Tibial nerve (tissue), 4 donors: ENCODE data around the gene NELFB. TPM values are rescaled to one million over a fixed set of nuclear protein-coding genes. Genes with fewer than 3 reads are reported as not detected.

Source experiments
- DNase-seq, 2 donors: peaks; one replicate each; pipeline ENCODE4 v3.0.0-alpha.2; 2019; ENCODE audit warnings: low spot score in 2 of 2
- H3K27ac ChIP-seq, 4 donors: fragments of 200-600 bp; sonication (generic) in 3 of 4; one replicate each; pipeline ENCODE4 v1.5.1; 2017 to 2019; ENCODE audit warnings: mild to moderate bottlenecking in 1 of 4
- H3K27me3 ChIP-seq, 2 donors: fragments of 200-600 bp; sonication (generic) in 1 of 2; one replicate each; pipeline versions ENCODE4 v1.5.1 to v1.6.0; 2017 to 2019
- H3K36me3 ChIP-seq, 3 donors: fragments of 200-600 bp; sonication (generic); one replicate each; pipeline ENCODE4 v1.5.1; 2018 to 2019
- H3K4me1 ChIP-seq, 4 donors: fragments of 200-600 bp; sonication (generic) in 3 of 4; one replicate each; pipeline ENCODE4 v1.5.1; 2017 to 2019
- H3K4me3 ChIP-seq, 4 donors: fragments of 200-600 bp; sonication (generic) in 3 of 4; one replicate each; pipeline ENCODE4 v1.5.1; 2017 to 2019; ENCODE audit warnings: mild to moderate bottlenecking in 1 of 4, moderate library complexity in 1 of 4
- H3K9me3 ChIP-seq, 4 donors: fragments of 200-600 bp; sonication (generic) in 3 of 4; one replicate each; pipeline ENCODE4 v1.5.1; 2017 to 2019
- CTCF ChIP-seq, 5 experiments: fragments of 200-600 bp in 3 of 5; fragments of 450-650 bp in 2 of 5; sonication (generic) in 3 of 5; IDR thresholded peaks; one replicate each; pipeline ENCODE4 v1.5.1; 2016 to 2019; ENCODE audit warnings: antibody characterized with exemption in 5 of 5, mild to moderate bottlenecking in 3 of 5, moderate library complexity in 2 of 5
- EP300 ChIP-seq, 2 donors: sonication (generic); formaldehyde crosslinking; IDR thresholded peaks; one replicate each; pipeline ENCODE4 v1.6.1; 2017; ENCODE audit warnings: antibody characterized with exemption in 2 of 2, mild to moderate bottlenecking in 1 of 2
- POLR2A ChIP-seq, 2 donors: fragments of 450-650 bp; IDR thresholded peaks; one replicate each; pipeline ENCODE4 v1.6.1; 2017; ENCODE audit warnings: antibody characterized with exemption in 2 of 2, mild to moderate bottlenecking in 2 of 2, moderate library complexity in 2 of 2
- WGBS, 2 donors: methylation state at CpG; one replicate each; pipeline ENCODE4 v1.1.5; 2018; 5-methylcytosine and 5-hydroxymethylcytosine counted together
- total RNA-seq, 4 donors: library from RNA; depleted of rRNA; stranded (reverse); fragments of >200 nt; gene quantifications; one replicate each; pipeline ENCODE4 v1.1.0, GENCODE V29; 2016

Gene NELFB
- total RNA-seq, 4 donors from 2014 or later = 29.7 to 52.0 (median 38.7) TPM

- peak overlapping the region in 1 of 4 donors; percentile 88 for H3K4me3 ChIP-seq
- TF ChIP-seq POLR2A (IDR thresholded peaks at IDR 0.05) (no peak), CTCF (IDR thresholded peaks at IDR 0.05) (no peak), EP300 (IDR thresholded peaks at IDR 0.05) (no peak)
- peaks cover 0 to 73% (median 35%) of the 10 kb centered on the region in 4 donors for H3K4me1 ChIP-seq
- H3K27me3 ChIP-seq = no peaks in the 10 kb centered on the region
- DNase-seq = no peak
- H3K9me3 ChIP-seq = no peaks in the 10 kb centered on the region
- 85% methylated on average over 46 to 47 of the region's 52 CpGs for WGBS, 2 donors
- peaks cover 0 to 15% (median 0%) of the 10 kb centered on the region in 3 donors for H3K36me3 ChIP-seq
- H3K27ac ChIP-seq = peak overlapping the region in 2 of 4 donors; percentile 77 to 78
Measured at GRCh38 chr9:137220317-137221094, 34.6 kb upstream of the NELFB start.

GRCh38 chr9:137221095-137221505 lies 34.0 kb upstream of the NELFB start:
- WGBS, 2 donors = 74% methylated on average over 13 of the region's 14 CpGs; no CpG with 5 or more reads in 1 of the 2 donors
- H3K4me1 ChIP-seq = peaks cover 0 to 73% (median 35%) of the 10 kb centered on the region in 4 donors
- no peaks in the 10 kb centered on the region for H3K9me3 ChIP-seq
- peak overlapping the region in 3 of 4 donors; percentile 31 to 78 (median 77) for H3K27ac ChIP-seq
- peaks cover 0 to 4% of the 10 kb centered on the region in 2 donors for H3K27me3 ChIP-seq
- TF ChIP-seq EP300 (IDR thresholded peaks at IDR 0.05) = no peak
- no peak for TF ChIP-seq CTCF (IDR thresholded peaks at IDR 0.05)
- TF ChIP-seq POLR2A (IDR thresholded peaks at IDR 0.05) = no peak
- H3K36me3 ChIP-seq = peaks cover 0 to 9% (median 0%) of the 10 kb centered on the region in 3 donors
- DNase-seq = no peak
- peak overlapping the region in 2 of 4 donors; percentile 37 to 88 for H3K4me3 ChIP-seq

GRCh38 chr9:137221506-137222111 lies 33.5 kb upstream of the NELFB start:
- WGBS, 2 donors = 2% methylated on average over 10 of the region's 61 CpGs; no CpG with 5 or more reads in 1 of the 2 donors
- Histone ChIP-seq H3K27me3 (peaks cover 0 to 4% of the 10 kb centered on the region in 2 donors), H3K4me3 (peak overlapping the region; percentile 23 to 88 (median 30)), H3K4me1 (peaks cover 0 to 72% (median 35%) of the 10 kb centered on the region in 4 donors), H3K36me3 (peaks cover 0 to 4% (median 0%) of the 10 kb centered on the region in 3 donors), H3K9me3 (no peaks in the 10 kb centered on the region), H3K27ac (peak overlapping the region; percentile 27 to 78 (median 54))
- DNase-seq = no peak
- TF ChIP-seq POLR2A (IDR thresholded peaks at IDR 0.05) = no peak
- TF ChIP-seq EP300 (IDR thresholded peaks at IDR 0.05) = no peak
- no peak for TF ChIP-seq CTCF (IDR thresholded peaks at IDR 0.05)

GRCh38 chr9:137222190-137223077 lies 32.7 kb upstream of the NELFB start, which contains the start of gene RNF208:
Gene RNF208 (minus strand): TSS chr9:137222240. CDS start chr9:137221212, 1,028 bp downstream.
- H3K27me3 ChIP-seq = peaks cover 0 to 12% of the 10 kb centered on the region in 2 donors
- peaks cover 0 to 72% (median 36%) of the 10 kb centered on the region in 4 donors for H3K4me1 ChIP-seq
- WGBS, 2 donors = 6 to 7% methylated on average over 17 to 30 of the region's 88 CpGs
- H3K36me3 ChIP-seq = no peaks in the 10 kb centered on the region
- TF ChIP-seq EP300 (IDR thresholded peaks at IDR 0.05) (no peak), POLR2A (IDR thresholded peaks at IDR 0.05) (no peak)
- H3K4me3 ChIP-seq = peak within 1 kb of the TSS; percentile 66 to 88 (median 73)
- DNase-seq = no peak
- peak within 1 kb of the TSS; percentile 77 to 97 (median 90) for H3K27ac ChIP-seq
- no peaks in the 10 kb centered on the region for H3K9me3 ChIP-seq
